ENCODE results near the gene LPP.

DNA sequence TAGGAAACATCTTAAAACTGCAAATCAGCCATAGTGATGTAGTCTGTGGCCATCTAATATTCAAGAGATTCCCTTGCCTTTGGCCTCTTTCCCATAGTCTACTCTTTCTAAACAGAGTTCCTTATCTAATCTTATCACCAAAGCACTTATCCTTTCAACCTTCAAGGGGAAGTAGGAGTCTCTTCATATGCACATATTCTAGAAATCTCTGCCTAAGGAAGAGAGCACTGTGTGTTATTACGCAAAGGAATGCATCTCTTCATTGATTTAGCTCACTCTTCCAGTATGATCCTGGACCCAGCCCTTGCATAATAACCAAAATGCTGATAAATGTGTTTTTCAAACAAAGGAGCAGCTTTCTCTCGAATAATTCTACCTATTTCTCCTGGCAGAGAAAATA lies 764.1 kb downstream of the LPP start:
- TF ChIP-seq CTCF (conservative IDR thresholded peaks at IDR 0.05) (no peak), EZH2 (IDR thresholded peaks at IDR 0.05; ENCODE audit: low read depth) (no peak)

All from PC-9 (cell line).